B cell (primary cell): ENCODE data around the gene STYK1. TPM values are rescaled to one million over a fixed set of nuclear protein-coding genes. Genes with fewer than 3 reads are reported as not detected.

Experiments
- ATAC-seq: fragments of 200-7000 bp; cut with Tn5 transposase; one replicate; pipeline ENCODE4 v1.10.0; 2021; ENCODE audit warnings: low read depth, mild to moderate bottlenecking, moderate number of reproducible peaks, moderate library complexity
- CTCF ChIA-PET: fragments of 350-600 bp; sonication (Branson Sonifier 250); formaldehyde crosslinking; loops from one replicate; lab custom pipeline; 2021; ENCODE audit warnings: antibody characterized with exemption, inconsistent platforms; lab: Charles Lee
- POLR2A ChIA-PET: fragments of 350-600 bp; sonication (Branson Sonifier 250); formaldehyde crosslinking; loops from one replicate; lab custom pipeline; 2021; ENCODE audit warnings: antibody characterized with exemption; lab: Charles Lee
- DNase-seq: peaks from one replicate; pipeline ENCODE4 v3.0.0; 2013
- H2AFZ ChIP-seq: 2 replicates; pipeline ENCODE4 v1.6.1; 2012; ENCODE audit warnings: mild to moderate bottlenecking, low read depth, low read length; ENCODE audit not compliant: insufficient read depth, poor library complexity, severe bottlenecking
- H3K27ac ChIP-seq, 2 donors: 1 replicate in 1 of 2; 2 replicates in 1 of 2; pipeline ENCODE4 v1.5.1; 2012 to 2013; ENCODE audit warnings: low read length in 2 of 2, mild to moderate bottlenecking in 2 of 2, moderate library complexity in 1 of 2
- H3K27me3 ChIP-seq, 4 experiments: fragments of 200-600 bp in 1 of 4; sonication (generic) in 1 of 4; replicated peaks in 1 of 4; 1 replicate in 2 of 4; 2 replicates in 2 of 4; pipeline versions ENCODE4 v1.6.1 to v1.7.0; 2013 to 2016; ENCODE audit warnings: low read length in 3 of 4, mild to moderate bottlenecking in 2 of 4, mixed read lengths in 1 of 4, moderate library complexity in 1 of 4; ENCODE audit not compliant: insufficient read depth in 4 of 4, control insufficient read depth in 3 of 4; ENCODE audit errors: control extremely low read depth in 1 of 4
- H3K36me3 ChIP-seq, 2 experiments: replicated peaks in 1 of 2; 1 replicate in 1 of 2; 2 replicates in 1 of 2; pipeline versions ENCODE4 v1.6.1 to v1.7.1; 2013; ENCODE audit warnings: low read length in 1 of 2; ENCODE audit not compliant: insufficient read depth in 2 of 2, control insufficient read depth in 1 of 2; ENCODE audit errors: control extremely low read depth in 1 of 2, extremely low read depth in 1 of 2
- H3K4me1 ChIP-seq, 2 donors: fragments of 200-600 bp in 1 of 2; sonication (generic) in 1 of 2; 1 replicate in 1 of 2; 2 replicates in 1 of 2; pipeline versions ENCODE4 v1.5.1 to v1.6.1; 2013 to 2017; ENCODE audit warnings: low read length in 2 of 2; ENCODE audit not compliant: control insufficient read depth in 2 of 2, insufficient read depth in 2 of 2
- H3K4me2 ChIP-seq: replicated peaks from 2 replicates; pipeline ENCODE3; 2012; ENCODE audit warnings: mild to moderate bottlenecking, low read depth, low read length; ENCODE audit not compliant: poor library complexity, severe bottlenecking
- H3K4me3 ChIP-seq, 5 experiments: fragments of 200-600 bp in 1 of 5; sonication (generic) in 1 of 5; 1 replicate in 3 of 5; 2 replicates in 2 of 5; pipeline versions ENCODE4 v1.5.1 to v1.7.0; 2011 to 2016; ENCODE audit warnings: low read length in 4 of 5, mild to moderate bottlenecking in 4 of 5, low read depth in 2 of 5, control low read depth in 1 of 5, moderate library complexity in 1 of 5; ENCODE audit not compliant: insufficient read depth in 1 of 5; ENCODE audit errors: control extremely low read depth in 1 of 5, extremely low read depth in 1 of 5
- H3K79me2 ChIP-seq: fragments of 200-600 bp; sonication (generic); one replicate; pipeline ENCODE4 v1.6.0; 2016; ENCODE audit warnings: low read length; ENCODE audit not compliant: control insufficient read depth, insufficient read depth
- H3K9ac ChIP-seq: fragments of 200-600 bp; sonication (generic); 2 replicates; pipeline ENCODE4 v1.6.1; 2017; ENCODE audit warnings: mild to moderate bottlenecking, low read length, moderate library complexity
- H3K9me3 ChIP-seq, 3 donors: one replicate each; pipeline versions ENCODE4 v1.6.1 to v1.7.1; 2013; ENCODE audit warnings: low read length in 2 of 3; ENCODE audit not compliant: control insufficient read depth in 2 of 3, insufficient read depth in 1 of 3; ENCODE audit errors: control extremely low read depth in 1 of 3
- H4K20me1 ChIP-seq: 2 replicates; pipeline ENCODE4 v1.6.0; 2012; ENCODE audit warnings: mild to moderate bottlenecking, low read length; ENCODE audit not compliant: insufficient read depth, control insufficient read depth, poor library complexity, severe bottlenecking
- H3K27ac Mint-ChIP-seq: one replicate; pipeline ENCODE4 v1.8.0; 2021; ENCODE audit warnings: mixed read lengths
- H3K27me3 Mint-ChIP-seq: one replicate; pipeline ENCODE4 v1.8.0; 2021; ENCODE audit warnings: mixed read lengths
- H3K4me1 Mint-ChIP-seq: one replicate; pipeline ENCODE4 v1.8.0; 2021; ENCODE audit warnings: mixed read lengths
- H3K4me3 Mint-ChIP-seq: one replicate; pipeline ENCODE4 v1.8.0; 2021; ENCODE audit warnings: mixed read lengths
- H3K9me3 Mint-ChIP-seq: one replicate; pipeline ENCODE4 v1.8.0; 2022; ENCODE audit warnings: mixed read lengths; ENCODE audit not compliant: insufficient read depth
- CTCF ChIP-seq: fragments of 200-600 bp; IDR thresholded peaks from one replicate; pipeline ENCODE4 v1.8.0; 2022; ENCODE audit warnings: antibody characterized with exemption, mild to moderate bottlenecking
- EZH2 ChIP-seq: IDR thresholded peaks from 2 replicates; pipeline ENCODE4 v1.6.1; 2012; ENCODE audit warnings: borderline replicate concordance, low read depth, mild to moderate bottlenecking, moderate library complexity, low read length; ENCODE audit not compliant: insufficient read depth, poor library complexity, severe bottlenecking
- WGBS: methylation state at CpG from one replicate; pipeline ENCODE4 v1.1.5; 2013; ENCODE audit warnings: missing lambda C conversion rate; ENCODE audit not compliant: insufficient coverage; 5-methylcytosine and 5-hydroxymethylcytosine counted together
- intact Hi-C: fragments of 100-400 bp; cut with micrococcal nuclease; formaldehyde crosslinking; loops from one replicate; pipeline ENCODE4 v1.10.0; 2022
- polyA plus RNA-seq: library from polyadenylated mRNA; depleted of rRNA; stranded (reverse); fragments of >200 nt; gene quantifications from 2 replicates; pipeline ENCODE4 v1.2.3, GENCODE V29; 2012
- total RNA-seq, 2 donors: library from RNA; stranded (reverse); fragments of 120-200 nt in 1 of 2; gene quantifications; 1 replicate in 1 of 2; 2 replicates in 1 of 2; pipeline versions ENCODE4 v1.2.3 to v1.2.4, GENCODE V29; 2013 to 2022

Gene STYK1
- total and polyA plus RNA-seq, 2 donors (not counting 1 experiment from before 2014, with no cell fraction given): not detected

- no peak overlapping the region for H3K27ac Mint-ChIP-seq
- H3K27me3 Mint-ChIP-seq: no peaks in the 10 kb centered on the region
- Histone ChIP-seq H3K9ac (no peak overlapping the region), H3K9me3 (no peaks in the 10 kb centered on the region), H3K27ac (no peak overlapping the region), H2AFZ (no peak overlapping the region), H3K36me3 (peaks cover 0 to 8% of the 10 kb centered on the region in 2 experiments), H4K20me1 (no peaks in the 10 kb centered on the region), H3K4me3 (no peak overlapping the region), H3K4me2 (no peak overlapping the region), H3K27me3 (no peaks in the 10 kb centered on the region), H3K4me1 (no peaks in the 10 kb centered on the region), H3K79me2 (no peaks in the 10 kb centered on the region)
- no CpG with 5 or more reads among the region's 2 CpGs for WGBS
- POLR2A ChIA-PET: no interaction called here
- intact Hi-C loops: no loop called here
- DNase-seq (no peak), ATAC-seq (no peak)
- no peaks in the 10 kb centered on the region for H3K9me3 Mint-ChIP-seq
- no peaks in the 10 kb centered on the region for H3K4me1 Mint-ChIP-seq
- CTCF ChIA-PET: no interaction called here
- no peak overlapping the region for H3K4me3 Mint-ChIP-seq
- TF ChIP-seq EZH2: no peak
- TF ChIP-seq CTCF: no peak
These were observed 78.0 kb downstream of the STYK1 start for GRCh38 chr12:10595881-10596280.

- 100% methylated on average over 1 of the region's 3 CpGs for WGBS
- Histone ChIP-seq H3K4me1 (no peaks in the 10 kb centered on the region), H3K27ac (no peak overlapping the region), H3K4me2 (no peak overlapping the region), H3K79me2 (no peaks in the 10 kb centered on the region), H4K20me1 (no peaks in the 10 kb centered on the region), H3K36me3 (peaks cover 0 to 4% of the 10 kb centered on the region in 2 experiments), H3K9me3 (no peaks in the 10 kb centered on the region), H2AFZ (no peak overlapping the region), H3K4me3 (no peak overlapping the region), H3K27me3 (no peaks in the 10 kb centered on the region), H3K9ac (no peak overlapping the region)
- TF ChIP-seq CTCF (no peak), EZH2 (no peak)
- DNase-seq: no peak
- no peak for ATAC-seq
- H3K27ac Mint-ChIP-seq: no peak overlapping the region
- intact Hi-C loops: no loop called here
- CTCF ChIA-PET: interaction anchor here (1.8 kb wide), 1 partner anchor 356 kb away, joined by 4 read pairs; no protein-coding TSS in a partner anchor
- no peaks in the 10 kb centered on the region for H3K9me3 Mint-ChIP-seq
- no peaks in the 10 kb centered on the region for H3K4me1 Mint-ChIP-seq
- no peaks in the 10 kb centered on the region for H3K27me3 Mint-ChIP-seq
- POLR2A ChIA-PET: no interaction called here
- no peak overlapping the region for H3K4me3 Mint-ChIP-seq
These were observed 82.9 kb downstream of the STYK1 start for GRCh38 chr12:10590966-10591365.
